Measurements from ENCODE around the gene SORBS2. TPM values are rescaled to one million over a fixed set of nuclear protein-coding genes. Genes with fewer than 3 reads are reported as not detected.

The SORBS2 gene
- total and polyA plus RNA-seq, 2 of the 4 experiments (the other 2 are of a cell fraction) = 0.18 TPM; not detected in 1

- TF ChIP-seq FOS (IDR thresholded peaks at IDR 0.05; ENCODE audit: low read depth, low read length) (no peak), RFX5 (IDR thresholded peaks at IDR 0.05; ENCODE audit: low read depth, low read length) (no peak), CHD1 (IDR thresholded peaks at IDR 0.05; ENCODE audit: low read depth, low read length) (no peak), CTCF (conservative IDR thresholded peaks at IDR 0.05; ENCODE audit: low read depth, low read length) (no peak), RAD21 (IDR thresholded peaks at IDR 0.05; ENCODE audit: low read length) (no peak), MAFK (IDR thresholded peaks at IDR 0.05; ENCODE audit: low read depth, low read length) (no peak), BHLHE40 (IDR thresholded peaks at IDR 0.05; ENCODE audit: low read depth, low read length) (no peak), NFE2L2 (IDR thresholded peaks at IDR 0.05; ENCODE audit: low read depth, low read length) (no peak), MXI1 (IDR thresholded peaks at IDR 0.05; ENCODE audit: borderline replicate concordance, low read depth, low read length) (no peak), SMC3 (IDR thresholded peaks at IDR 0.05; ENCODE audit: low read depth, low read length) (no peak), CEBPB (IDR thresholded peaks at IDR 0.05; ENCODE audit: low read depth, low read length) (no peak), ELK1 (IDR thresholded peaks at IDR 0.05; ENCODE audit: borderline replicate concordance, low read depth, low read length) (no peak), POLR2A (IDR thresholded peaks at IDR 0.05; ENCODE audit: low read depth, low read length) (no peak), USF2 (IDR thresholded peaks at IDR 0.05; ENCODE audit: low read depth, low read length) (no peak), RCOR1 (IDR thresholded peaks at IDR 0.05; ENCODE audit: insufficient replicate concordance, low read length) (no peak), MAZ (IDR thresholded peaks at IDR 0.05; ENCODE audit: borderline replicate concordance, low read depth, low read length) (no peak)
- no TSS peak for BruUV-seq (replicated peaks)
- in situ Hi-C loops (cut with MboI; ENCODE audit: low sequenced_read_pairs) = no loop called here
- H3K23ac ChIP-seq (ENCODE audit: low read depth, low read length) = no peak overlapping the region
- H2BK5ac ChIP-seq (ENCODE audit: low read depth, low read length, poor library complexity, severe bottlenecking) = no peak overlapping the region
- no peak overlapping the region for H2BK15ac ChIP-seq (ENCODE audit: low read depth, low read length)
- no peak overlapping the region for H2AFZ ChIP-seq (replicated peaks; ENCODE audit: low read length, poor library complexity)
- no peak overlapping the region for H3K9ac ChIP-seq (ENCODE audit: low read depth, low read length)
- ATAC-seq (ENCODE audit: low read depth) = no peak
- H2AK9ac ChIP-seq (replicated peaks; ENCODE audit: low read depth, low read length, poor library complexity) = no peak overlapping the region
- no peaks in the 10 kb centered on the region for H3K4me1 ChIP-seq (ENCODE audit: control insufficient read depth, insufficient read depth, low read length)
- peaks cover 2% of the 10 kb centered on the region; the same call in 1 of the 2 replicates for H3K9me3 ChIP-seq (ENCODE audit: control insufficient read depth, insufficient read depth, low read length)
- DNase-seq = no peak
- peaks cover 21% of the 10 kb centered on the region for H3K27me3 ChIP-seq (ENCODE audit: control insufficient read depth, insufficient read depth, low read length)
- H3K4ac ChIP-seq (ENCODE audit: low read depth, low read length) = no peak overlapping the region
- H3K14ac ChIP-seq (replicated peaks; ENCODE audit: low read depth, low read length) = no peak overlapping the region
- H2AK5ac ChIP-seq (ENCODE audit: low read depth, low read length) = no peak overlapping the region
- CTCF ChIA-PET = no interaction called here
- H4K5ac ChIP-seq (ENCODE audit: low read depth, low read length) = no peak overlapping the region
- no peak overlapping the region for H3K18ac ChIP-seq (ENCODE audit: low read depth, low read length)
- no peaks in the 10 kb centered on the region for H3K36me3 ChIP-seq (ENCODE audit: control insufficient read depth, insufficient read depth, low read length)
- no peak overlapping the region for H3K56ac ChIP-seq (ENCODE audit: extremely low read depth, insufficient read depth, low read length)
- H3K79me1 ChIP-seq (ENCODE audit: low read depth in 1 of 2, low read length in 2 of 2) = no peaks in the 10 kb centered on the region
- H3K4me2 ChIP-seq (ENCODE audit: low read depth, low read length) = no peak overlapping the region
- H4K20me1 ChIP-seq (ENCODE audit: insufficient read depth, low read length) = no peaks in the 10 kb centered on the region
- dilution Hi-C loops (cut with HindIII; ENCODE audit: low sequenced_read_pairs, unreplicated experiment) = no loop called here
- H4K8ac ChIP-seq (ENCODE audit: low read depth in 2 of 2, low read length in 2 of 2) = no peak overlapping the region
- intact Hi-C loops (cut with micrococcal nuclease) = no loop called here
- H3K4me3 ChIP-seq (ENCODE audit: insufficient read depth, low read depth, low read length) = no peak overlapping the region
- POLR2A ChIA-PET (ENCODE audit: unreplicated experiment) = no interaction called here
- WGBS, 2 experiments (ENCODE audit: extremely low coverage in 2 of 2, insufficient read length in 1 of 2) = 98% methylated on average over 6 of the region's 9 CpGs; no CpG with 5 or more reads in 1 of the 2 experiments
- H2BK120ac ChIP-seq (ENCODE audit: low read depth, low read length) = no peak overlapping the region
- H2BK20ac ChIP-seq (ENCODE audit: low read depth, low read length) = no peak overlapping the region
- H4K91ac ChIP-seq (ENCODE audit: insufficient read depth, low read depth, low read length) = no peak overlapping the region
- no peaks in the 10 kb centered on the region; the same call in 1 of the 2 replicates for H3K9me1 ChIP-seq (ENCODE audit: insufficient read depth, low read length)
- no peak overlapping the region for H3K27ac ChIP-seq (ENCODE audit: insufficient read depth, low read length)
Measured at GRCh38 chr4:185717377-185717741, 94.6 kb downstream of the SORBS2 start.

Measured in IMR-90 (cell line).